Endodermal cell (in vitro differentiated cells): ENCODE measurements around the gene IL16. TPM values are rescaled to one million over a fixed set of nuclear protein-coding genes. Genes with fewer than 3 reads are reported as not detected.

Experiments used
- DNase-seq: peaks from one replicate; pipeline ENCODE4 v3.0.0-alpha.2; 2017
- H3K27ac ChIP-seq: 2 replicates; pipeline ENCODE4 v1.5.1; 2013; ENCODE audit warnings: mild to moderate bottlenecking, low read depth, low read length, moderate library complexity
- H3K27me3 ChIP-seq: 2 replicates; pipeline ENCODE4 v1.6.1; 2013; ENCODE audit warnings: mild to moderate bottlenecking, low read length, moderate library complexity; ENCODE audit not compliant: insufficient read depth, control insufficient read depth, poor library complexity, severe bottlenecking
- H3K36me3 ChIP-seq: 2 replicates; pipeline ENCODE4 v1.7.0; 2013; ENCODE audit warnings: mild to moderate bottlenecking, low read length, moderate library complexity; ENCODE audit not compliant: control insufficient read depth, insufficient read depth
- H3K4me1 ChIP-seq: one replicate; pipeline ENCODE4 v1.7.0; 2013; ENCODE audit warnings: low read length; ENCODE audit not compliant: control insufficient read depth, insufficient read depth
- H3K4me3 ChIP-seq: 2 replicates; pipeline ENCODE4 v1.5.1; 2013; ENCODE audit warnings: mild to moderate bottlenecking, low read length, moderate library complexity
- H3K9ac ChIP-seq: 2 replicates; pipeline ENCODE4 v1.6.1; 2013; ENCODE audit warnings: mild to moderate bottlenecking, low read length, moderate library complexity; ENCODE audit not compliant: poor library complexity, severe bottlenecking; ENCODE audit errors: extremely low read depth
- H3K9me3 ChIP-seq: 2 replicates; pipeline ENCODE4 v1.6.1; 2013; ENCODE audit warnings: mild to moderate bottlenecking, low read length, moderate library complexity; ENCODE audit not compliant: control insufficient read depth
- H3K27ac Mint-ChIP-seq: 2 replicates; pipeline ENCODE4 v1.8.0; 2020; ENCODE audit warnings: mixed read lengths
- H3K27me3 Mint-ChIP-seq: 2 replicates; pipeline ENCODE4 v1.8.0; 2021; ENCODE audit warnings: mild to moderate bottlenecking, mixed read lengths; ENCODE audit not compliant: insufficient read depth
- H3K36me3 Mint-ChIP-seq: 2 replicates; pipeline ENCODE4 v1.8.0; 2020; ENCODE audit warnings: low read depth, mixed read lengths
- H3K4me1 Mint-ChIP-seq: 2 replicates; pipeline ENCODE4 v1.8.0; 2020; ENCODE audit warnings: mixed read lengths
- H3K4me3 Mint-ChIP-seq: 2 replicates; pipeline ENCODE4 v1.8.0; 2020; ENCODE audit warnings: mild to moderate bottlenecking, moderate library complexity, mixed read lengths
- H3K9me3 Mint-ChIP-seq: 2 replicates; pipeline ENCODE4 v1.8.0; 2020; ENCODE audit warnings: mild to moderate bottlenecking, mixed read lengths
- CTCF ChIP-seq: fragments of 200-600 bp; sonication (generic); conservative IDR thresholded peaks from 2 replicates; pipeline ENCODE4 v1.5.0; 2021; ENCODE audit warnings: antibody characterized with exemption, mild to moderate bottlenecking
- WGBS, 2 experiments: methylation state at CpG; one replicate each; pipeline versions ENCODE4 v1.1.5 to v1.1.7; 2013; ENCODE audit warnings: missing lambda C conversion rate in 2 of 2, mixed read lengths in 1 of 2; ENCODE audit not compliant: insufficient coverage in 1 of 2, insufficient read length in 1 of 2; 5-methylcytosine and 5-hydroxymethylcytosine counted together
- total RNA-seq, 2 donors: library from RNA; stranded (reverse); fragmentation: NEBNext Ultra II Directional in 1 of 2; extraction: Animal tissue kit (Norgen Biotek cat#: 25700) in 1 of 2; gene quantifications; 2 replicates in 1 of 2; 3 replicates in 1 of 2; pipeline ENCODE4 v1.2.1, GENCODE V29; 2021

Gene IL16
- total RNA-seq, 2 donors from 2014 or later, result 0.13 to 0.24 TPM

- 79 to 100% methylated on average over 1 to 3 of the region's 3 CpGs for WGBS, 2 experiments
- Histone ChIP-seq H3K36me3 (no peaks in the 10 kb centered on the region), H3K4me3 (no peak overlapping the region), H3K27ac (no peak overlapping the region), H3K9ac (no peak overlapping the region), H3K27me3 (no peaks in the 10 kb centered on the region), H3K9me3 (no peaks in the 10 kb centered on the region), H3K4me1 (no peaks in the 10 kb centered on the region)
- Mint-ChIP-seq H3K36me3 (no peaks in the 10 kb centered on the region), H3K4me3 (no peak overlapping the region), H3K9me3 (no peaks in the 10 kb centered on the region), H3K27me3 (peaks cover 12% of the 10 kb centered on the region), H3K27ac (no peak overlapping the region), H3K4me1 (no peaks in the 10 kb centered on the region)
- no peak for DNase-seq
- TF ChIP-seq CTCF, result peak; percentile 40
These were observed 32.5 kb upstream of the IL16 start for GRCh38 chr15:81163961-81164800.

- no peaks in the 10 kb centered on the region for H3K4me1 ChIP-seq
- H3K27me3 Mint-ChIP-seq, result peaks cover 12% of the 10 kb centered on the region
- H3K4me3 Mint-ChIP-seq, result no peak overlapping the region
- no peaks in the 10 kb centered on the region for H3K4me1 Mint-ChIP-seq
- H3K27ac ChIP-seq, result no peak overlapping the region
- H3K9me3 ChIP-seq, result no peaks in the 10 kb centered on the region
- no peaks in the 10 kb centered on the region for H3K36me3 ChIP-seq
- 92% methylated on average over 3 of the region's 3 CpGs; no CpG with 5 or more reads in 1 of the 2 experiments for WGBS, 2 experiments
- no peak overlapping the region for H3K9ac ChIP-seq
- no peak overlapping the region for H3K4me3 ChIP-seq
- H3K9me3 Mint-ChIP-seq, result no peaks in the 10 kb centered on the region
- H3K27me3 ChIP-seq, result peaks cover 1% of the 10 kb centered on the region
- H3K27ac Mint-ChIP-seq, result no peak overlapping the region
- H3K36me3 Mint-ChIP-seq, result no peaks in the 10 kb centered on the region
- DNase-seq, result no peak
- no peak for TF ChIP-seq CTCF
These were observed 31.1 kb upstream of the IL16 start for GRCh38 chr15:81165535-81165934.

- H3K4me3 Mint-ChIP-seq, result no peak overlapping the region
- no peak overlapping the region for H3K9ac ChIP-seq
- H3K27ac Mint-ChIP-seq, result no peak overlapping the region
- H3K9me3 ChIP-seq, result no peaks in the 10 kb centered on the region
- no peaks in the 10 kb centered on the region for H3K4me1 ChIP-seq
- H3K4me3 ChIP-seq, result no peak overlapping the region
- H3K27ac ChIP-seq, result no peak overlapping the region
- DNase-seq, result no peak
- H3K9me3 Mint-ChIP-seq, result no peaks in the 10 kb centered on the region
- TF ChIP-seq CTCF, result no peak
- H3K36me3 Mint-ChIP-seq, result no peaks in the 10 kb centered on the region
- H3K27me3 Mint-ChIP-seq, result peaks cover 6% of the 10 kb centered on the region
- 93 to 100% methylated on average over 1 to 3 of the region's 3 CpGs for WGBS, 2 experiments
- no peaks in the 10 kb centered on the region for H3K36me3 ChIP-seq
- no peaks in the 10 kb centered on the region for H3K4me1 Mint-ChIP-seq
- peaks cover 9% of the 10 kb centered on the region for H3K27me3 ChIP-seq
These were observed 29.9 kb upstream of the IL16 start for GRCh38 chr15:81166636-81167305.
